HL-60 (cell line): ENCODE data around the gene PPP1R27.

Source experiments
- DNase-seq, 2 experiments: peaks; one replicate each; pipeline ENCODE4 v3.0.0-alpha.2; 2010 to 2020; ENCODE audit warnings: low read depth in 1 of 2, low spot score in 1 of 2
- H3K27ac ChIP-seq: fragments of 250-450 bp; sonication (Bioruptor Pico); replicated peaks from 2 replicates; pipeline ENCODE4 v1.5.1; 2020; ENCODE audit warnings: mild to moderate bottlenecking, moderate library complexity
- H3K27me3 ChIP-seq: fragments of 250-450 bp; sonication (Bioruptor Pico); 2 replicates; pipeline ENCODE4 v1.5.1; 2021; ENCODE audit warnings: mild to moderate bottlenecking, moderate library complexity; ENCODE audit not compliant: insufficient read depth, poor library complexity, severe bottlenecking
- H3K4me3 ChIP-seq: replicated peaks from 2 replicates; pipeline ENCODE4 v1.5.1; 2011; ENCODE audit warnings: mild to moderate bottlenecking, control low read depth, low read length; ENCODE audit not compliant: insufficient read depth
- GABPA ChIP-seq: IDR thresholded peaks from 2 replicates; pipeline ENCODE4 v1.6.1; 2012; ENCODE audit warnings: low read depth
- POLR2AphosphoS5 ChIP-seq: IDR thresholded peaks from 2 replicates; pipeline ENCODE4 v1.6.1; 2012; ENCODE audit warnings: low read depth
- SPI1 ChIP-seq: IDR thresholded peaks from 2 replicates; pipeline ENCODE4 v1.6.1; 2012; ENCODE audit warnings: low read depth, mild to moderate bottlenecking, borderline replicate concordance
- TF ChIP-seq, protein P1 (sequence below): IDR thresholded peaks from one replicate; pipeline ENCODE4 v1.5.1; 2011; ENCODE audit warnings: low read length, control low read depth, inconsistent platforms; ENCODE audit not compliant: insufficient read depth
- TF ChIP-seq, protein P2 (sequence below): IDR thresholded peaks from 2 replicates; pipeline ENCODE4 v1.6.1; 2012; ENCODE audit warnings: low read depth; ENCODE audit not compliant: insufficient replicate concordance

PPP1R27 gene

DNA sequence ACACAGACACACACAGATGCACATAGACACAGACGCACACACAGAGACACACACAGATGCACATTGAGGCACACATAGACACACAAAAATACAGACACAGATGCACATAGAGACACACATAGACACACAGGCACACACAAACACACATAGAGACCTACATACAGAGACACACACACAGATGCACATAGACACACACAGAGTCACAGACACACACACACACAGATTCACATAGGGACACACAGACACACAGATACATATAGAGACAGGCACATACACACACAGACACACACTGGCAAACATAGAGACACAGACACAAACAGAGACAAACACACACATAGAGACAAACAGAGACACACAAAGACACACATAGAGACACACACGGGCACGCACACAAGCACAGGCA is 40.8 kb downstream of the PPP1R27 start:
- H3K4me3 ChIP-seq, result no peak overlapping the region
- H3K27me3 ChIP-seq, result no peaks in the 10 kb centered on the region
- peak overlapping the region; percentile 11 for H3K27ac ChIP-seq
- TF ChIP-seq, protein P1, sequence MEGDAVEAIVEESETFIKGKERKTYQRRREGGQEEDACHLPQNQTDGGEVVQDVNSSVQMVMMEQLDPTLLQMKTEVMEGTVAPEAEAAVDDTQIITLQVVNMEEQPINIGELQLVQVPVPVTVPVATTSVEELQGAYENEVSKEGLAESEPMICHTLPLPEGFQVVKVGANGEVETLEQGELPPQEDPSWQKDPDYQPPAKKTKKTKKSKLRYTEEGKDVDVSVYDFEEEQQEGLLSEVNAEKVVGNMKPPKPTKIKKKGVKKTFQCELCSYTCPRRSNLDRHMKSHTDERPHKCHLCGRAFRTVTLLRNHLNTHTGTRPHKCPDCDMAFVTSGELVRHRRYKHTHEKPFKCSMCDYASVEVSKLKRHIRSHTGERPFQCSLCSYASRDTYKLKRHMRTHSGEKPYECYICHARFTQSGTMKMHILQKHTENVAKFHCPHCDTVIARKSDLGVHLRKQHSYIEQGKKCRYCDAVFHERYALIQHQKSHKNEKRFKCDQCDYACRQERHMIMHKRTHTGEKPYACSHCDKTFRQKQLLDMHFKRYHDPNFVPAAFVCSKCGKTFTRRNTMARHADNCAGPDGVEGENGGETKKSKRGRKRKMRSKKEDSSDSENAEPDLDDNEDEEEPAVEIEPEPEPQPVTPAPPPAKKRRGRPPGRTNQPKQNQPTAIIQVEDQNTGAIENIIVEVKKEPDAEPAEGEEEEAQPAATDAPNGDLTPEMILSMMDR, result no peak
- TF ChIP-seq POLR2AphosphoS5 (no peak), GABPA (no peak), SPI1 (no peak)
- TF ChIP-seq, protein P2, sequence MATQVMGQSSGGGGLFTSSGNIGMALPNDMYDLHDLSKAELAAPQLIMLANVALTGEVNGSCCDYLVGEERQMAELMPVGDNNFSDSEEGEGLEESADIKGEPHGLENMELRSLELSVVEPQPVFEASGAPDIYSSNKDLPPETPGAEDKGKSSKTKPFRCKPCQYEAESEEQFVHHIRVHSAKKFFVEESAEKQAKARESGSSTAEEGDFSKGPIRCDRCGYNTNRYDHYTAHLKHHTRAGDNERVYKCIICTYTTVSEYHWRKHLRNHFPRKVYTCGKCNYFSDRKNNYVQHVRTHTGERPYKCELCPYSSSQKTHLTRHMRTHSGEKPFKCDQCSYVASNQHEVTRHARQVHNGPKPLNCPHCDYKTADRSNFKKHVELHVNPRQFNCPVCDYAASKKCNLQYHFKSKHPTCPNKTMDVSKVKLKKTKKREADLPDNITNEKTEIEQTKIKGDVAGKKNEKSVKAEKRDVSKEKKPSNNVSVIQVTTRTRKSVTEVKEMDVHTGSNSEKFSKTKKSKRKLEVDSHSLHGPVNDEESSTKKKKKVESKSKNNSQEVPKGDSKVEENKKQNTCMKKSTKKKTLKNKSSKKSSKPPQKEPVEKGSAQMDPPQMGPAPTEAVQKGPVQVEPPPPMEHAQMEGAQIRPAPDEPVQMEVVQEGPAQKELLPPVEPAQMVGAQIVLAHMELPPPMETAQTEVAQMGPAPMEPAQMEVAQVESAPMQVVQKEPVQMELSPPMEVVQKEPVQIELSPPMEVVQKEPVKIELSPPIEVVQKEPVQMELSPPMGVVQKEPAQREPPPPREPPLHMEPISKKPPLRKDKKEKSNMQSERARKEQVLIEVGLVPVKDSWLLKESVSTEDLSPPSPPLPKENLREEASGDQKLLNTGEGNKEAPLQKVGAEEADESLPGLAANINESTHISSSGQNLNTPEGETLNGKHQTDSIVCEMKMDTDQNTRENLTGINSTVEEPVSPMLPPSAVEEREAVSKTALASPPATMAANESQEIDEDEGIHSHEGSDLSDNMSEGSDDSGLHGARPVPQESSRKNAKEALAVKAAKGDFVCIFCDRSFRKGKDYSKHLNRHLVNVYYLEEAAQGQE, result no peak
- no peak for DNase-seq

DNA sequence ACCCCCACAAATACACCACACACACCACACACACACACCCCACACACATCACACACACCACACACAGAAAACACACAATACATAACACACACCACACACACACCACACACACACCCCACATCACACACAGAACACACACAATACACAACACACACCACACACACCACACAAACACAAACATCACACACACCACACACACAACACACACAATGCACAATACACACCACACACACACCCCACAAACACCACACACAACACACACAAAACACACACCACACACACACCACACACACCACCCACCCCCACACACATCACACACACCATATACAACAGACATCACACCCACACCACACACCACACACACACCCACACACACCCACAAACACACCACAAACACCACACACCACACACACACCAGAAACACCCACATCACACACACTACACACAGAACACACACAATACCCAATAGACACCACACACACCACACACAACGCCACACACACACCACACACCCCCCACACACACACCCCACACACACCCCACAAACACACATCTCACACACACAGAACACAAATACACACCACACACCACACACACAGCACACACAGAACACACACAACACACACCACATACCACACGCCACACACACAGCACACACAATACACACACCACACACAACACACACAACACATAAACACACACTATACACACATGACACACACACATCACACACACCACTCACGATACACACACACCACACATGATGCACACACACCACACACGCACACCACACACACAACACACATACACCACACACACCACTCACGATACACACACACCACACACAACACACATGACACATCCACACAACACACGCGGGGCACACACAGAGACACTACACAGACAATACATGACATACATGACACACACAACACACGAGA is 41.9 kb downstream of the PPP1R27 start:
- H3K27ac ChIP-seq, result no peak overlapping the region
- no peaks in the 10 kb centered on the region for H3K27me3 ChIP-seq
- DNase-seq, result no peak
- no peak overlapping the region for H3K4me3 ChIP-seq
- TF ChIP-seq GABPA (no peak), POLR2AphosphoS5 (no peak)
